HL-60 (cell line): ENCODE results near the gene HSPA4.

Experiments used
- CTCF ChIP-seq: IDR thresholded peaks from one replicate; pipeline ENCODE4 v1.5.1; 2011; ENCODE audit warnings: low read length, control low read depth, inconsistent platforms; ENCODE audit not compliant: insufficient read depth
- GABPA ChIP-seq: IDR thresholded peaks from 2 replicates; pipeline ENCODE4 v1.6.1; 2012; ENCODE audit warnings: low read depth
- POLR2AphosphoS5 ChIP-seq: IDR thresholded peaks from 2 replicates; pipeline ENCODE4 v1.6.1; 2012; ENCODE audit warnings: low read depth
- SPI1 ChIP-seq: IDR thresholded peaks from 2 replicates; pipeline ENCODE4 v1.6.1; 2012; ENCODE audit warnings: low read depth, mild to moderate bottlenecking, borderline replicate concordance

- no peak for TF ChIP-seq CTCF
- TF ChIP-seq POLR2AphosphoS5: no peak
- TF ChIP-seq GABPA: no peak
- peak; percentile 24; the same call in 1 of the 2 replicates for TF ChIP-seq SPI1
Observed at GRCh38 chr5:133062276-133062675, 10.5 kb downstream of the HSPA4 start.
